SK-N-SH (cell line): ENCODE measurements around the gene BRICD5. TPM values are rescaled to one million over a fixed set of nuclear protein-coding genes. Genes with fewer than 3 reads are reported as not detected.

Source experiments
- CTCF ChIA-PET: fragments of 300-600, 350-600 bp; formaldehyde crosslinking; extraction: SDS; loops from one replicate; lab custom pipeline; 2021; lab: Yijun Ruan, JAX
- POLR2A ChIA-PET: fragments of 350-600 bp; sonication (Branson Sonifier 250); formaldehyde crosslinking; extraction: SDS; loops from one replicate; lab custom pipeline; 2020; ENCODE audit warnings: antibody characterized with exemption, inconsistent platforms; lab: Yijun Ruan, JAX
- DNase-seq: peaks from one replicate; pipeline ENCODE4 v3.0.0; 2012
- H2AFZ ChIP-seq: fragments of 200-600 bp; sonication (generic); 2 replicates; pipeline ENCODE4 v1.8.1; 2016; ENCODE audit warnings: antibody characterized with exemption, mild to moderate bottlenecking, low read depth
- H3F3A ChIP-seq: fragments of 200-600 bp; sonication (generic); replicated peaks from 2 replicates; pipeline ENCODE3; 2016; ENCODE audit warnings: antibody characterized with exemption, mild to moderate bottlenecking; ENCODE audit not compliant: insufficient read depth
- H3K27ac ChIP-seq, 2 experiments: fragments of 200-500 bp in 1 of 2; fragments of 200-600 bp in 1 of 2; sonication (Bioruptor generic) in 1 of 2; sonication (generic), shearing (Covaris generic) in 1 of 2; 2 replicates each; pipeline versions ENCODE4 v1.5.1 to v1.6.1; 2014 to 2016; ENCODE audit warnings: low read depth in 2 of 2, inconsistent platforms in 1 of 2, low read length in 1 of 2, mild to moderate bottlenecking in 1 of 2, mixed read lengths in 1 of 2
- H3K27me3 ChIP-seq: fragments of 200-600 bp; sonication (generic), shearing (Covaris generic); 2 replicates; pipeline ENCODE4 v1.6.1; 2016; ENCODE audit warnings: mixed run types; ENCODE audit not compliant: insufficient read depth
- H3K36me3 ChIP-seq, 2 experiments: fragments of 200-500 bp in 1 of 2; fragments of 200-600 bp in 1 of 2; sonication (Bioruptor generic) in 1 of 2; sonication (generic) in 1 of 2; replicated peaks in 1 of 2; 2 replicates each; pipeline versions ENCODE3 to v1.5.1; 2014 to 2016; ENCODE audit warnings: low read length in 1 of 2, mild to moderate bottlenecking in 1 of 2; ENCODE audit not compliant: insufficient read depth in 2 of 2, control insufficient read depth in 1 of 2
- H3K4me1 ChIP-seq, 2 experiments: fragments of 200-500 bp in 1 of 2; fragments of 200-600 bp in 1 of 2; sonication (Bioruptor generic) in 1 of 2; sonication (generic), shearing (Covaris generic) in 1 of 2; 2 replicates each; pipeline versions ENCODE4 v1.5.1 to v1.6.1; 2014 to 2016; ENCODE audit warnings: low read depth in 1 of 2, low read length in 1 of 2, mixed run types in 1 of 2; ENCODE audit not compliant: insufficient read depth in 2 of 2, control insufficient read depth in 1 of 2
- H3K4me2 ChIP-seq: fragments of 200-600 bp; sonication (generic), shearing (Covaris generic); 2 replicates; pipeline ENCODE4 v1.6.1; 2017; ENCODE audit warnings: mixed run types
- H3K4me3 ChIP-seq, 2 experiments: fragments of 200-500 bp in 1 of 2; fragments of 200-600 bp in 1 of 2; sonication (Bioruptor generic) in 1 of 2; sonication (generic), shearing (Covaris generic) in 1 of 2; 2 replicates each; pipeline versions ENCODE4 v1.5.1 to v1.8.1; 2014 to 2016; ENCODE audit warnings: low read depth in 2 of 2, inconsistent platforms in 1 of 2, low read length in 1 of 2, mild to moderate bottlenecking in 1 of 2, mixed read lengths in 1 of 2, moderate library complexity in 1 of 2
- H3K79me2 ChIP-seq: fragments of 200-600 bp; sonication (generic); 2 replicates; pipeline ENCODE4 v1.8.1; 2017; ENCODE audit warnings: mild to moderate bottlenecking; ENCODE audit not compliant: insufficient read depth
- H3K9ac ChIP-seq: fragments of 200-600 bp; sonication (generic); 2 replicates; pipeline ENCODE4 v1.6.1; 2017; ENCODE audit warnings: mixed run types
- H3K9me2 ChIP-seq: fragments of 200-600 bp; sonication (generic); 2 replicates; pipeline ENCODE4 v1.6.1; 2017; ENCODE audit warnings: mixed run types
- H3K9me3 ChIP-seq: fragments of 200-600 bp; sonication (generic); 2 replicates; pipeline ENCODE4 v1.6.1; 2017; ENCODE audit warnings: mixed run types, mild to moderate bottlenecking, moderate library complexity
- H4K20me1 ChIP-seq: fragments of 200-600 bp; sonication (generic); 2 replicates; pipeline ENCODE4 v1.6.1; 2017; ENCODE audit warnings: mild to moderate bottlenecking, mixed run types; ENCODE audit not compliant: insufficient read depth
- CHD2 ChIP-seq: fragments of 150-350 bp; IDR thresholded peaks from 2 replicates; pipeline ENCODE4 v1.6.1; 2018; ENCODE audit warnings: low read length; ENCODE audit not compliant: partially characterized antibody
- CTCF ChIP-seq: fragments of 200-600 bp; sonication (generic); IDR thresholded peaks from 2 replicates; pipeline ENCODE4 v1.6.1; 2017; ENCODE audit warnings: antibody characterized with exemption, mild to moderate bottlenecking, moderate library complexity
- ELF1 ChIP-seq: IDR thresholded peaks from 2 replicates; pipeline ENCODE4 v1.4.0; 2012
- FOSL2 ChIP-seq: IDR thresholded peaks from 2 replicates; pipeline ENCODE4 v1.4.0; 2012; ENCODE audit warnings: low read depth, mild to moderate bottlenecking, moderate library complexity, borderline replicate concordance
- IRF3 ChIP-seq: fragments of 150-350 bp; IDR thresholded peaks from 2 replicates; pipeline ENCODE4 v1.6.1; 2016; ENCODE audit warnings: mild to moderate bottlenecking, low read depth, low read length
- MAX ChIP-seq: IDR thresholded peaks from 2 replicates; pipeline ENCODE4 v1.4.0; 2012; ENCODE audit warnings: low read depth
- MXI1 ChIP-seq: IDR thresholded peaks from 2 replicates; pipeline ENCODE4 v1.6.1; 2012; ENCODE audit warnings: mild to moderate bottlenecking, low read depth, low read length, improper control_type of control experiment
- NFIC ChIP-seq: IDR thresholded peaks from 2 replicates; pipeline ENCODE4 v1.4.0; 2012; ENCODE audit warnings: borderline replicate concordance
- NRF1 ChIP-seq: IDR thresholded peaks from 2 replicates; pipeline ENCODE4 v1.6.1; 2012; ENCODE audit warnings: low read depth, mild to moderate bottlenecking, low read length
- PBX3 ChIP-seq: IDR thresholded peaks from 2 replicates; pipeline ENCODE4; 2012
- POLR2AphosphoS5 ChIP-seq: IDR thresholded peaks from 2 replicates; pipeline ENCODE4 v1.6.1; 2012; ENCODE audit warnings: low read depth, low read length
- RAD21 ChIP-seq: IDR thresholded peaks from 2 replicates; pipeline ENCODE4 v1.6.1; 2012; ENCODE audit warnings: mild to moderate bottlenecking, low read length
- RCOR1 ChIP-seq: fragments of 150-350 bp; IDR thresholded peaks from 2 replicates; pipeline ENCODE4 v1.6.1; 2017; ENCODE audit warnings: antibody characterized with exemption, low read length
- REST ChIP-seq: IDR thresholded peaks from 2 replicates; pipeline ENCODE4 v1.6.1; 2012; ENCODE audit warnings: mild to moderate bottlenecking, low read depth, low read length, moderate library complexity
- RFX5 ChIP-seq: IDR thresholded peaks from 2 replicates; pipeline ENCODE4 v1.6.1; 2012; ENCODE audit warnings: mild to moderate bottlenecking, improper control_type of control experiment, low read length
- SIN3A ChIP-seq: IDR thresholded peaks from 2 replicates; pipeline ENCODE4 v1.6.1; 2012; ENCODE audit warnings: low read depth, mild to moderate bottlenecking, low read length, moderate library complexity, borderline replicate concordance
- TAF1 ChIP-seq: IDR thresholded peaks from 2 replicates; pipeline ENCODE4 v1.6.1; 2012; ENCODE audit warnings: low read depth, mild to moderate bottlenecking, low read length, moderate library complexity, borderline replicate concordance
- USF1 ChIP-seq: IDR thresholded peaks from 2 replicates; pipeline ENCODE4 v1.4.0; 2012; ENCODE audit warnings: low read depth, borderline replicate concordance
- ZBTB33 ChIP-seq: IDR thresholded peaks from 2 replicates; pipeline ENCODE4 v1.4.0; 2012; ENCODE audit warnings: low read depth, borderline replicate concordance
- WGBS: methylation state at CpG from one replicate; pipeline ENCODE4 v1.1.6; 2017; ENCODE audit warnings: low lambda C conversion rate; 5-methylcytosine and 5-hydroxymethylcytosine counted together
- polyA plus RNA-seq, 3 experiments: library from polyadenylated mRNA; depleted of rRNA; stranded (reverse); fragments of >200 nt; gene quantifications; 2 replicates each; pipeline ENCODE4 v1.2.3, GENCODE V29; 2012

The BRICD5 gene
- polyA plus RNA-seq, 1 of the 3 experiments (the other 2 are of a cell fraction) = 2.3 TPM

GRCh38 chr16:2186505-2186904 lies 24.2 kb downstream of the BRICD5 start:
- POLR2A ChIA-PET = no interaction called here

More at GRCh38 chr16:2186505-2186904, 24.2 kb downstream of the BRICD5 start:
- H3K4me1 ChIP-seq = no peaks in the 10 kb centered on the region
- H3K4me3 ChIP-seq = no peak overlapping the region
- DNase-seq = no peak
- 93% methylated on average over 12 of the region's 20 CpGs for WGBS
- no peak overlapping the region for H2AFZ ChIP-seq
- TF ChIP-seq ELF1 (no peak), MXI1 (no peak), FOSL2 (no peak), NFIC (no peak), USF1 (no peak), PBX3 (no peak), SIN3A (no peak), REST (no peak), IRF3 (no peak), POLR2AphosphoS5 (no peak), NRF1 (no peak), TAF1 (no peak), CHD2 (no peak), RCOR1 (no peak), RFX5 (no peak), MAX (no peak), CTCF (no peak), ZBTB33 (no peak), RAD21 (no peak)
- H4K20me1 ChIP-seq = no peaks in the 10 kb centered on the region
- H3F3A ChIP-seq = no peaks in the 10 kb centered on the region
- H3K4me2 ChIP-seq = no peak overlapping the region
- H3K36me3 ChIP-seq = peaks cover 0 to 2% of the 10 kb centered on the region in 2 experiments
- H3K9me2 ChIP-seq = no peaks in the 10 kb centered on the region
- no peaks in the 10 kb centered on the region for H3K79me2 ChIP-seq
- H3K27me3 ChIP-seq = no peaks in the 10 kb centered on the region
- H3K27ac ChIP-seq = no peak overlapping the region
- CTCF ChIA-PET = interaction anchor here (1.5 to 3.9 kb wide), 2 partner anchors 9 to 164 kb away, joined by 3 to 19 read pairs; partner anchors contain the start of gene CASKIN1
- no peaks in the 10 kb centered on the region for H3K9me3 ChIP-seq
- no peak overlapping the region for H3K9ac ChIP-seq
